Body of pancreas (tissue), 4 donors: ENCODE data around the gene ILDR1.

Source experiments
- CTCF ChIP-seq, 7 experiments: fragments of 450-650 bp in 4 of 7; fragments of 200-600 bp in 3 of 7; sonication (generic) in 3 of 7; IDR thresholded peaks; one replicate each; pipeline ENCODE4 v1.5.1; 2016 to 2019; ENCODE audit warnings: antibody characterized with exemption in 7 of 7
- POLR2A ChIP-seq, 3 donors: fragments of 450-650 bp; IDR thresholded peaks; one replicate each; pipeline ENCODE4 v1.6.1; 2016; ENCODE audit warnings: antibody characterized with exemption in 3 of 3, mild to moderate bottlenecking in 2 of 3

GRCh38 chr3:122019493-122019892, 2.6 kb downstream of the ILDR1 start:
- TF ChIP-seq CTCF (IDR thresholded peaks at IDR 0.05) (no peak), POLR2A (IDR thresholded peaks at IDR 0.05) (no peak)
